Endodermal cell (in vitro differentiated cells): Measurements from ENCODE around the gene ERC1. TPM values are rescaled to one million over a fixed set of nuclear protein-coding genes. Genes with fewer than 3 reads are reported as not detected.

Experiments used
- DNase-seq: peaks from one replicate; pipeline ENCODE4 v3.0.0-alpha.2; 2017
- H3K27ac ChIP-seq: 2 replicates; pipeline ENCODE4 v1.5.1; 2013; ENCODE audit warnings: mild to moderate bottlenecking, low read depth, low read length, moderate library complexity
- H3K27me3 ChIP-seq: 2 replicates; pipeline ENCODE4 v1.6.1; 2013; ENCODE audit warnings: mild to moderate bottlenecking, low read length, moderate library complexity; ENCODE audit not compliant: insufficient read depth, control insufficient read depth, poor library complexity, severe bottlenecking
- H3K36me3 ChIP-seq: 2 replicates; pipeline ENCODE4 v1.7.0; 2013; ENCODE audit warnings: mild to moderate bottlenecking, low read length, moderate library complexity; ENCODE audit not compliant: control insufficient read depth, insufficient read depth
- H3K4me1 ChIP-seq: one replicate; pipeline ENCODE4 v1.7.0; 2013; ENCODE audit warnings: low read length; ENCODE audit not compliant: control insufficient read depth, insufficient read depth
- H3K4me3 ChIP-seq: 2 replicates; pipeline ENCODE4 v1.5.1; 2013; ENCODE audit warnings: mild to moderate bottlenecking, low read length, moderate library complexity
- H3K9ac ChIP-seq: 2 replicates; pipeline ENCODE4 v1.6.1; 2013; ENCODE audit warnings: mild to moderate bottlenecking, low read length, moderate library complexity; ENCODE audit not compliant: poor library complexity, severe bottlenecking; ENCODE audit errors: extremely low read depth
- H3K9me3 ChIP-seq: 2 replicates; pipeline ENCODE4 v1.6.1; 2013; ENCODE audit warnings: mild to moderate bottlenecking, low read length, moderate library complexity; ENCODE audit not compliant: control insufficient read depth
- H3K27ac Mint-ChIP-seq: 2 replicates; pipeline ENCODE4 v1.8.0; 2020; ENCODE audit warnings: mixed read lengths
- H3K27me3 Mint-ChIP-seq: 2 replicates; pipeline ENCODE4 v1.8.0; 2021; ENCODE audit warnings: mild to moderate bottlenecking, mixed read lengths; ENCODE audit not compliant: insufficient read depth
- H3K36me3 Mint-ChIP-seq: 2 replicates; pipeline ENCODE4 v1.8.0; 2020; ENCODE audit warnings: low read depth, mixed read lengths
- H3K4me1 Mint-ChIP-seq: 2 replicates; pipeline ENCODE4 v1.8.0; 2020; ENCODE audit warnings: mixed read lengths
- H3K4me3 Mint-ChIP-seq: 2 replicates; pipeline ENCODE4 v1.8.0; 2020; ENCODE audit warnings: mild to moderate bottlenecking, moderate library complexity, mixed read lengths
- H3K9me3 Mint-ChIP-seq: 2 replicates; pipeline ENCODE4 v1.8.0; 2020; ENCODE audit warnings: mild to moderate bottlenecking, mixed read lengths
- CTCF ChIP-seq: fragments of 200-600 bp; sonication (generic); conservative IDR thresholded peaks from 2 replicates; pipeline ENCODE4 v1.5.0; 2021; ENCODE audit warnings: antibody characterized with exemption, mild to moderate bottlenecking
- WGBS, 2 experiments: methylation state at CpG; one replicate each; pipeline versions ENCODE4 v1.1.5 to v1.1.7; 2013; ENCODE audit warnings: missing lambda C conversion rate in 2 of 2, mixed read lengths in 1 of 2; ENCODE audit not compliant: insufficient coverage in 1 of 2, insufficient read length in 1 of 2; 5-methylcytosine and 5-hydroxymethylcytosine counted together
- total RNA-seq, 2 donors: library from RNA; stranded (reverse); fragmentation: NEBNext Ultra II Directional in 1 of 2; extraction: Animal tissue kit (Norgen Biotek cat#: 25700) in 1 of 2; gene quantifications; 2 replicates in 1 of 2; 3 replicates in 1 of 2; pipeline ENCODE4 v1.2.1, GENCODE V29; 2021

Gene ERC1
- total RNA-seq, 2 donors from 2014 or later, result 60.6 to 159 TPM

GRCh38 chr12:1213205-1213604 is 222.2 kb downstream of the ERC1 start:
- no peak overlapping the region for H3K27ac Mint-ChIP-seq
- WGBS, 2 experiments, result 92% methylated on average over 4 to 6 of the region's 6 CpGs
- H3K9me3 Mint-ChIP-seq, result no peaks in the 10 kb centered on the region
- H3K9me3 ChIP-seq, result no peaks in the 10 kb centered on the region
- H3K27ac ChIP-seq, result no peak overlapping the region
- H3K9ac ChIP-seq, result no peak overlapping the region
- H3K4me3 Mint-ChIP-seq, result no peak overlapping the region
- DNase-seq, result no peak
- H3K36me3 Mint-ChIP-seq, result peaks cover 4% of the 10 kb centered on the region
- peaks cover 6% of the 10 kb centered on the region for H3K4me1 Mint-ChIP-seq
- no peaks in the 10 kb centered on the region for H3K27me3 ChIP-seq
- H3K4me1 ChIP-seq, result no peaks in the 10 kb centered on the region
- no peaks in the 10 kb centered on the region for H3K36me3 ChIP-seq
- no peak for TF ChIP-seq CTCF
- no peak overlapping the region for H3K4me3 ChIP-seq
- H3K27me3 Mint-ChIP-seq, result no peaks in the 10 kb centered on the region

GRCh38 chr12:1213618-1214205 is 222.7 kb downstream of the ERC1 start:
- Mint-ChIP-seq H3K4me1 (peaks cover 6% of the 10 kb centered on the region), H3K36me3 (peaks cover 2% of the 10 kb centered on the region), H3K9me3 (no peaks in the 10 kb centered on the region), H3K27ac (no peak overlapping the region), H3K4me3 (no peak overlapping the region), H3K27me3 (no peaks in the 10 kb centered on the region)
- TF ChIP-seq CTCF, result no peak
- Histone ChIP-seq H3K9ac (no peak overlapping the region), H3K27ac (no peak overlapping the region), H3K4me1 (no peaks in the 10 kb centered on the region), H3K4me3 (no peak overlapping the region), H3K27me3 (no peaks in the 10 kb centered on the region), H3K9me3 (no peaks in the 10 kb centered on the region), H3K36me3 (no peaks in the 10 kb centered on the region)
- no peak for DNase-seq
- WGBS, 2 experiments, result 93 to 97% methylated on average over 4 to 7 of the region's 7 CpGs

GRCh38 chr12:1216560-1216959 is 225.5 kb downstream of the ERC1 start:
- H3K9me3 Mint-ChIP-seq, result no peaks in the 10 kb centered on the region

More at GRCh38 chr12:1216560-1216959, 225.5 kb downstream of the ERC1 start:
- H3K4me3 Mint-ChIP-seq, result no peak overlapping the region
- H3K27me3 ChIP-seq, result no peaks in the 10 kb centered on the region
- H3K36me3 Mint-ChIP-seq, result no peaks in the 10 kb centered on the region
- H3K27me3 Mint-ChIP-seq, result no peaks in the 10 kb centered on the region
- no peak overlapping the region for H3K27ac Mint-ChIP-seq
- 94 to 100% methylated on average over 1 of the region's 3 CpGs for WGBS, 2 experiments
- no peak overlapping the region for H3K4me3 ChIP-seq
- H3K36me3 ChIP-seq, result no peaks in the 10 kb centered on the region
- no peak for TF ChIP-seq CTCF
- H3K9ac ChIP-seq, result no peak overlapping the region
- H3K27ac ChIP-seq, result no peak overlapping the region
- no peaks in the 10 kb centered on the region for H3K9me3 ChIP-seq
- no peaks in the 10 kb centered on the region for H3K4me1 ChIP-seq
- H3K4me1 Mint-ChIP-seq, result peaks cover 6% of the 10 kb centered on the region
- DNase-seq, result no peak
